GM21447 (cell line): ENCODE measurements around the gene LRRC4C.
"Not testable (repeated sequence)": the region's sequence is repeated elsewhere in the genome, so short reads cannot be mapped to it uniquely, and the experiment has no call there.

ENCODE experiments used
- ATAC-seq: cut with Tn5 transposase; IDR thresholded peaks from one replicate; pipeline ENCODE4 v1.9.1; 2021; ENCODE audit not compliant: unreplicated experiment

Gene LRRC4C

DNA sequence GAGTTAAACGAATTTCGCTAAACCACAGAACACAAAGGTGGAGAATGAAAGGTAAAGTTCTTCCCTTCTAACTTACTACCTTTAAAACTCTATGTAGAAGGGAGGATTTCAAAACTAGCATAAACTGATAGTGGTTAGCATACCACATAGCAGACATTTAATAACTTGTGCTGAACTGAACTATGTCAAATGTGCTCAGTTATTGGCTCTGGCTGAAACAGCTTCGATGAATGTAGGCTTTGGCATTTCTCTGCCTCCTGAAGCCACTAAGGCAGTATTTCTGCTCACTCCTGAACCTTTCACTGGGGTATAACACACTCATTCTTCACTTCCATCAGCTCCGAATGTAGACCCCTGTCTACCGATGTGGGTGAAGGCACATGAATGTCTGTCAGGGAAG, 1188.1 kb downstream of the LRRC4C start:
- no peak for ATAC-seq

DNA sequence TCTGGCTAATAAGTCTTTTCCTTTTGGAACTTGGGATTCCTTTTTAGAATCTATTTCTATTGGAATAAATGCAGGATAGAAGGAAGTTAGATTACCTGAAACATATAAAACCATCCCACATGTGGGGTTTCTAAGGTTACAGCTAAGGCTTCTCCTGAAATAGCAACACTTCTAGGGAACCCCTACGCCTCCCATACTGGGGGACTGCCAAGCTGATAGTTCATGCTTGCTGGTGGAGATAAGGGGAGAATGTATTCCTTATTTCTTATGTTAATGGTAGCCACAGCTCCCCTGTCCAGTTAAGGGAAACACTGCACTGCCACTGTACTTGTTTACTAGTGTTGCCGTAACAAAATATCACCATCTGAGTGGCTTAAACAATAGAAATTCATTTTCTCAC, 1189.6 kb downstream of the LRRC4C start:
- ATAC-seq, result no peak

DNA sequence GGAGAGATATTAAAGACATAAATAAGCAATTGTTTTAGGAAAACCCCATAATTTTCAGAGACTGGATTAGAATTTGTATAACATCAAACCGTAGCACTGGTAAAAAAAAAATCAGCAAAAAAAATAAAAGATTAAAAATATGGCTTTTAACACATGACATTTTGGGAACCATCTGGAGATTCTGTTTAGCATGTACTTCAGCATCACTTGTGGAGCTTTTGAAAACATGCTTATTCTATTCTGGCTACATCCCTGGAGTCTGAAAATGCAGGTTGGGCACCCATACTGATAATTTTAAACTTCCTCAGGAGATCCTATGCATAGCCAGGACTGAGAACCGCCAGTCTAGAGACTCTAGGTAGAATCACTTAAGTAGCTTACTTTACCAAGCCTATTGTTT, 1190.9 kb downstream of the LRRC4C start:
- ATAC-seq, result no peak

DNA sequence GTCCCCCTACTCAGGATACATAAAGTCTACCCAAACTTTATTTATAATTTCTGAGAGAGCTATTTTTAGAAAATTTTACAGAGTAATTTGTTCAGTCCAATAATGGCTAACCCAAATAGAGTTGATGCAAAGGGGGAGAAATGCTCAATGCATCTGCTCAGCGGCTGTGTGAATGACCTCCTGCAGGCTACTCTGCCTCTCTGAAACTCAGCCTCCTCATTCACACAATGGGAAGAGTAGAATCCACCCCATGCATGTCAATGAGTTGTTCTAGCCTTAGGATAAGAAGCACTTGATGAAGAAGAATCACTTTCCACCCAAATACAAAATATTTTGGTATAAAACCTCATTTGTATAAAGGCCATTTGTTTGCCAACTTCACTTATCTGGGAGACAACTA, 1204.0 kb downstream of the LRRC4C start:
- no peak for ATAC-seq

DNA sequence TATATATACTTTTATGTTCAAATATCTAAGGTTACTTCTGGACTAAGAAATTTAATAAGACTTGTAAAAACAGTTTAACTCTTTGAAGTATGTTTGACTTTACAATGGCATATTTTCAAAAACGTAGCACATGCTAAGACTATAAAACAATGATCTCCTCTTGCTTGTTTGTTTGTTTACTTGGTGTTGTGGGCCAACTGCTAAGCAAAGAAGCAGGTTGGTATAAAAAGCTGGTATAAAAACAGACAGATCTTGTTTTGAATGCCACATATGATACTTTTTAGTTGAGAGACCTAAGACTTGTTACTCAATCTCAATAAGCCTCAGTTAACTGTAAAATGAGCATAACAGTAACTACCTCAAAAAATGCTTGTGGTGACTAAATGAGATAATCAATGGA, 1206.3 kb downstream of the LRRC4C start:
- no peak for ATAC-seq

DNA sequence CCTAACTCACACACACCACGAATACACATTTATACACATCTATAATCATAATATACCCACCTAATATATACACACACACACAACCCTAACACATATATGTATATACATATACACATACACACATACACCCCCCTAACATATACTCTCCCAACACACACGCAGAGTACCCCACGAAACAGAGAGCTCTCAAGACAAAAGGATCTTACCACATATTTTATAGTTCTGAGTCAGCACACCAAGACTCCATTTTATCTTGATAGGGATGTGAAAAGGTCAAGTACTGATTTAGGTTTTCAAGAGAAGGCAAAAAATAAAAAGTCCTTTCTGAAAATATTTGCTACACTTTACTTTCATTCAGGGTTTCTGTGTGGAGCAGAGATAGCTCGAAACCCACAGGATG, 1207.2 kb downstream of the LRRC4C start:
- no peak for ATAC-seq

DNA sequence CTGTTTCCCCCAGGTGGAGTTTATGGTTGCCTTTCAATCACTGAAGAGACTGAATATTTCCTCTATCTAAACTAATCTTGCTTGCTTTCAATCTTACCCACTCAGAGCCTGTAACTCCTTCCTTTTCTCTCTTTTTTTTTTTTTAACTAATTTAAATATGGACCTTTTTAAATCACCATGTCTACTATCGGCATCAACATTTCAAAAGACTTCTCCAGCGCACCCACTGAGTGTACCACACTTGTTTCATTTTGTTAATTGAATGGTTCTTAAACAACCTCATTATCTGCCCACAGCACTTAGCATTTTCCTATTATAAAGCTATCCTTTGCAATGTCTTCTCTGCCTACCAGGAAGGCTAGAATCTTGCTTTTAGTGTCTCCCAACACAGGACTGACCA, 1212.5 kb downstream of the LRRC4C start:
- no peak for ATAC-seq

DNA sequence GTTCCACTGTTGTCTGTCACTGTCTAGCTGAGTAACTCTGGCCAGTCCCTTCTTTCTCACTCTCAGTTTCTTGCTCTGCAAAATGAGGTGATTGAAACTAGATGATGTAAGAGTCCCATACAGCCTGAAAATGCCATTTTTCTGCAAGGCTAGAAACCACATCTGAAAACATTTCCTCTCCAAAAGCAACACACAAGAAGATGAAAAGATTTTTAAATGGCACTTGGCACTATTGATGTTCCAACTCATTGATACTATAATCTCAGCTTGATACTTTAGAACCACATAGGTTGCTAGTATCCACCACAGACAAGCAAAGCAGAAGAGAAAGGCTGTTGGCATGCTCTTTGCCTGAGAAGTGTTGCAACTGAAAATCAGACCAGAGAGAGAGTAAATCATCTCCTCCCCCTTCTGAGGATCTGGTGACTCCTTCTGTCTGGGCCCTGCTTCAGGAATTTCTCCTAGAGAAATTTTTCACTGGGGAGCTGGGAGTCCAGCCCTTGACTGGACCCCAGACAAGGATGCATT, 1217.9 kb downstream of the LRRC4C start:
- ATAC-seq, result peak; percentile 97

DNA sequence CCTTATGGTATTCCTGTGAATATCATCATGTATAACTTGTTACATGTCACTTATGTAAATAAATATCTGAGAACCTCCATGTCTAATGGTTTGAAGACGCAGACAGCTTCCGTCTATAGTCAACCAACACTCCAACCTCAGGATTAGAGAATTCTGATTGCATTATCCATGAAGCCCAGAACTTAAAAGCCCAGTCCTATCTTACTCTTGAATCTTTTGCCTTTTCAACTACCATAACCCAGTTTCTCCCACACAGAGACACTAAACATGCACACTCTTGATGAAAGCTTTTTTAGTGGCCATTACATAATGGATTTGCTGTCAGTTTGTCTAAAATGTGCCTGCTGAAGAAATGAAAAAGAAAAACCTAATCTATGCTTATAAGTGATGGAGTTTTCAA, 1219.2 kb downstream of the LRRC4C start:
- ATAC-seq, result no peak

DNA sequence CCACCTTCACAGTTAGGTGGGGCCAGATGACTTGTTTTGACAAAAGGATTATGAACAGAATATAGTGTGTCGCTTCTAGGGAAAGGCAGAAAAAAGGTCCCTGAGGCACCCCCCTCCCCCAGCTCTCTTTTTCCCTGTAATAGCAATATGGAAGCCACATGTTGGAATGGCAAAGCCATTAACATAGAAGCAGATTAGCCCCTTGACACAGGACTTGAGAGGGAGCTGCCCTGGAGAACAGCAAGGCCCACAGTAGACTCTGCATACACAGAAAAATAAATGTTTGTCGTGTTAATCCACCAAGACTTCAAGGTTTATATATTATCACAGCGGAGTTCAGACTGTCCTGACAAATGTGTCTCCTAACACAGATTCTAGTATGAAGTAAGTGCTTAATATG, 1222.9 kb downstream of the LRRC4C start:
- no peak for ATAC-seq

DNA sequence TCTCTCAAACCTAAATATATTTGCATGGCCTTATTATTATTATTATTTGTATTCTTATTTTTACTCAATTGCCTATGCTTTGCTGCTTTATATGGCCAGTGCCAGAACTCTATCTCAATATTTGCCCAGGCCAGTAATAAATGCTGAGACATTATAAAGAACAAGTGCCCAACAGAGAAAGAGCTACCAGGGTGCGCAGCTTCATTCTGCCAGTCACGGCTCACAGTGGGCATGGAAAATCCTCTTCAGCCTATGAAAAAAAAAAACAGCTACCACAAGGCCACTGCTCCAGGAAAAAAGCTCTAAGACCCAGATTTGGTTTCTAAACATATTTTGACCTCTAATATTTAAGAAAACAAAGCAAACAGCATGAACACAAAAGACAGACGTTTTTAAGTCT, 1223.6 kb downstream of the LRRC4C start:
- no peak for ATAC-seq

DNA sequence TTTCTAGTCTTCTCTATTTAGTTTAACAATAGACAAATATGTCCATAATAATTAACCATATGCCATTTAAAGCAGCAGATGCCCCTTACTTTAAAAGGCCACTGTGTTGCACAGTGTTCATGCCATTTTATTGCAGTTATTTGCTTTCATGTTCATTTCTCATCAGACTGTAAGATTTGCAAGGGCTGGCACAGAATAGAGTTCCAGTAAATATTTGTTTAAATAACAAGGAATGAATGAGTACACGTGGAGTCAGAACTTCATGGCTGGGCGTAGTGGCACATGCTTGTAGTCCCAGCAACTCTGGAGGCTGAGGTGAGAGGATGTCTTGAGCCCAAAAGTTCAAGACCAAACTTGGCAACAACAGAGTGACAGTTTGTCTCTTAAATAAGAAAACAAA, 1228.6 kb downstream of the LRRC4C start:
- ATAC-seq, result no peak

DNA sequence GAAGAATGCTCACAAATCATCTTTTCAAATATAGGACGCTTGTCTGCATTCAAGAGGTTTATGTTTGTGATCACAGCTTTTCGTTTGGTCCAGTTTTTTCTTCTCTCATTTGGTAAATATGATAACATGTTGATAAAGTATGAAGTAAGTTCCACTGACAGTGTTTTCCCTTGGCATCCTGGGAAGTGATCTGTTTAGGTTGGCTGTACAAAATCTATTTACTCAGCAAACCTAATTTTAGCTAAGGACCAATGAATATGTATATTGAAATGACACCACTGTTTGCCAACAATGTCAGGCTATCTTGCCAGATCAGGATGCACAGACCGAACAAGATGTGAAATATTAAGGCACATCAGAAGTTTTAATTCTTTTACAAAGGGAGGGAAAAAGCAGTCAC, 1230.8 kb downstream of the LRRC4C start:
- ATAC-seq, result no peak

DNA sequence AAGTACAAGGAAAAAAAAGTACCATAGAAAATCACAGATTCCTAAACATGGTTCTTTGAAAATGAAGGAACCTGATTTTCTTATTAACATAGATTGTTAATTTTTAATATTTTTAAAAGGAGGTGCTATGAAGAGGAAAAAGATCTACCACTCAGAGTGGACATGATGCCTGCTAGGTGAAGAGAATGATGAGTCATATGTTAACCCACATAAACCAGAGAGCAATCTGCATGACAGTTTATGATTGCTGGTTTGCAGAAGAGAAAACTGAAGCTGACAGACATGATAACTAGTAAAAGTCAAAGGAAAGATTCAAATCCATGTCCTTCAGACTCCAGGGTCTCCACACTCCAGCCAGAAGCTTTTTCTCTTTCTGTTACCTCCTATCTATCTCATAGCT, 1231.7 kb downstream of the LRRC4C start:
- no peak for ATAC-seq

DNA sequence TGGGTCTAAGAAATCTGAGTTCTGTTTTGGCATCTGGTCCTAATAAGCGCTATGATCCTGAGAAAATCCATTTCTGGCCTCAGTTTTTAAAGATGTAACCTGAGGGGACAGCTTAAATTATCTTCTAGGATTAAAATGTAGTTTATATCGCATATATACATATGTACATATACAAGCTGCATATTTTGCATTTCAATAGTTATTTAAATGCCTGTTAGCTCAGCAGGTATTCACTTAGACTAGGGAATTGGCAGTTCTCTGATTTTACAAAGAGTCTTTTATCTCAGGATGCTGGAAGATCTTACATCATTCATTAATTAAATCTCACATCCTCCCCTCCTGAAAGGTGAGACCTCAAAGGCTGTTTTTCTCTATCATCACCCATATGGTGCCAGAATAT, 1232.8 kb downstream of the LRRC4C start:
- ATAC-seq, result no peak

DNA sequence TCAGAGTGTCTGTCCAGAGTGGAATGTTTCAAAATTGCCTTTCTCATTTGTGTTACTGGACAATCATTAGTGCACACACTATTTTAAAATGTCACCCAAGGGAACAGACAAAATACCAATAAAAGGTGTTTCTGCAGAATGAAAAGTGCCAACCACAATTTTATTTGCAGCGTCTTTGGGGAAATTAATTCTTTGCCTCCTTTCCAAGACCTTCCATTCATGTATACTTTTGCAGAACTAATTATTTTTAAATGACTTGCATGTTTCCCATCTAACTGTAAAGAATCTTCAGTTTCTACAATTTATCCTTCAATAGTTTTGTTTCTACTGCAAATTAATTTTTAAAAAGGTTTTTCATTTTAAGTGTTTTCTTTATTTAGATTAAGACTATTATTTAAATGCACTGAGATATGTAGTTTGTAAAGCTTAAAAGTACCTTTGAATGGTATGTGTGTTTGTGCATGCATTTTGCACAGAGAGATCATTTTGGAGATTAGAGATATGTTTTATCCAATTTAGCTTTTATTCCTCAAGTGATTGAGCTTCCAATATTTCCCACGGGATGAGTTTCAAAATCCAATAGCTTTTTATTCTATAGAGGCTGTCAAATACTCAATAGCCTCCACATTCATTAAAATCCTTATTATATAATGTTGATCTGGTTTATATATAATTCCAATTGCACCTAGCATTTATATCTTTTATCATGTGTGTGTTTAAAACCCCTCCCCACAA, 1235.7 kb downstream of the LRRC4C start:
- ATAC-seq, result no peak

DNA sequence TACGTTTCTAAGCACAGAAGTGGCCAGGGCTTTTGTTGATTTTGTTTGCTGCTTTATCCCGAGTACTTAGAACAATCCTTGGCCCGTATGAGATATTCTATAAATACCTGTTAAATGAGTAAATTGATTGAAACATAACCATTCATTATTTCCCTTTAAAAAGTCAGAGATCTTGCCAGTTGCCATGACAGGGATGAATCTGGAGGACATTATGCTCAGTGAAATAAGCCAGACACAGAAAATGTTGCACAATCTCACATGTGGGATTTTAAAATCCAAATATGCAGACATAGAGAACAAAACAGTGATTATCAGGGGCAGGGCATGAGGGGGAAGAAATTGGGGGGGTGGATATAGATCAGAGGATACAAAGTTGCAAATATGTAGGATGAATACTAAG, 1240.1 kb downstream of the LRRC4C start:
- no peak for ATAC-seq

DNA sequence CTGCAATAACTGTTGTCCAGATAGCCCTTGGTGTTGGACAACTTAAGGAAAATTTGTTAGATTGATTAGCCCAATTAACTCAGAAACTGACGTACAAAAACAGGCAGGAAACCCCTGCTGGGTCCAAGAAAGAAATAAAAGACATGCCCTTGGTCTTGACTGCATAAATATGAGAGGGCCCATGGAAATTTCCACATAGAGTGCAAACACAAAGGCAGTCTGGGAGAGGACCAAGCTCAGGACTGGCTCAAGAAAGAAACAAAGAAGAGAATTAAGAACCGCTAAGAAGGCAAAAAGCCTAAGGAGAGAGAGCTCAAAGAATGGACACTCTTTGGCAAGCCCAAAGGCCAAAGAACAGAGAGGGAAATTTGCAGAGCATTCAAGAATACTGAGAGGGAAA, 1243.9 kb downstream of the LRRC4C start:
- no peak for ATAC-seq

DNA sequence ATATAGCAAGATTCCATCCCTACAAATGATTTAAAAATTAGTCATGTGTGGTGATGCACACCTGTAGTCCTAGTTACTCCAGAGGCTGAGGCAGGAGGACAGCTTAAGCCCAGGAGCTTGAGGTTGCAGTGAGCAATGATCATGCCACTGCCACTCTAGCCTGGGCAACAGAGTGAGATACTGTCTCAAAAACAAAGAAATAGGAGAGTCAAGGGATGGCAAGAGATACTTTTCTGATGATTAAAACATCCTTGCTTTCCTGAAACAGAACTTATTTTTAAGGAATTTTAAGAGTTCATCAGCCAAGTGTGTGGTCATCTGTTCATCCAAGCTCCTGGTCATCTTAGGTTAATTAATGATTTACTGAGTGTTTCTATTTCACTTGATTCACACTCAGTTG, 1252.0 kb downstream of the LRRC4C start:
- ATAC-seq, result no peak

DNA sequence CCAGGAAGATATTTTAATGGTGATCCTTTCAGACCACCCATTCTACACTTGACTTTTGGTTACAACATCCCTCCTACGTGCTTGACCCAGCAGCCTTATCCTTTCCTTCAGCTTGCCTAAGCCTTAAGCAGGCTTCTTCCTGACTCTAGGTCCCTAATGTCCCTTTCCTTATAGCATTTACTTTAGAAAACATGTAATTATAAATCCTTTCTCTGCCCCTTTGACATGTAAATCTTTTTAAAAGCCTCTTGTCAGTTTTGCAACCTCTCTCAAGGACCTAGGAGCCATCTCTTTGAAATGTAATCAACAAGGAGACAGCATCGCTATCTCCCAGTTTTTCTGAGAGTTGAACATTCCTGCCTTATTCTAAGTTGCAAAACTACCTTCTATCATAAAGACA, 1255.2 kb downstream of the LRRC4C start:
- ATAC-seq, result no peak

DNA sequence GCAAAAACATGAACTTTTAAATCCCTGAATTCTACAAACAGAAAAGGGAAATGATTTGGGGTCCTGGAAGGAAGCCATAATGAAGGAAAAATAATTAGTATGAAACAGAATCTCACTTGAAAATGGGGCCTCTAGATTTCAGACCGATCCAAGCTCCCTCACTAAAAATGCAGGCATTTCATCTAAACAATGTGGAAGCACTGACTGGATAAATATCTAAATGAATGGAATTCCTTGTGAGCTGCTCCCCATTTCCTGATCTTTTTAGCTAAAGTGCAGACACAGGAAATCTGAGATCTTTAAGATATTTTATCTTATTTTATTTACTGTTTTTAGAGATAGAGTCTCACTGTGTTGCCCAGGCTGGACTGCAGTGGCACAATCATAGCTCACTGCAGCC, 1255.8 kb downstream of the LRRC4C start:
- no peak for ATAC-seq

DNA sequence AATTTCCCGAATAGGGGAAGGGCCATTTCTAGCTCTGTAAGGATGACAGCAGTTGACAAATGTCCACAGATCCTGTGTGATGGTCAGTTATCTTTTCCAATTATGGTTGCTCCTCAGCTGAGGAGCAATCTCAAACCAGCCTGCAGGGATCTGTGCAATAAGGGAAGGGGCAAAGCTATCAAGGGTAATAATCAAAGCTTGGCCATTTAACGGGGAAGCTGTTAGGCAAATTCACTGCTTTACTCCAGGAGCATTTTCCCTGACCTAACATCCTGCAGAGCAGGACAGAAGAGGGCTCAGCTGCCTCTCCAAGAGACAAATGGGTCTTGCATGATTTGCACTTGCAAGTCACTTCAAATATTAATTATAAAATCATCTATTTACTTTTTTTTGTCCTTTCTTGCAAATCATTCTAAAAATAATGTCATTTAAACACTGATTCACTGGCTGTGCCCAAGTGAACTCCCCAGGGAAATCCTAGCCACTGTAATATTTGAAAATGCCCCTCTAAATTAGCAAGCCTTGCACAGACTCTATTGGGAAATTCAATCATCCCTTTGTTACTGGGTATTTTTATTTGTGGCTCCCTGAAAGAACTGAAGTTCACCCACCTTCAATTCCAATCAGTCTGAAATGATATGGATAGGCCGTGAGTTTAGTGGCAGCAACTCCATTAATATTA, 1256.7 kb downstream of the LRRC4C start:
- ATAC-seq, result no peak

DNA sequence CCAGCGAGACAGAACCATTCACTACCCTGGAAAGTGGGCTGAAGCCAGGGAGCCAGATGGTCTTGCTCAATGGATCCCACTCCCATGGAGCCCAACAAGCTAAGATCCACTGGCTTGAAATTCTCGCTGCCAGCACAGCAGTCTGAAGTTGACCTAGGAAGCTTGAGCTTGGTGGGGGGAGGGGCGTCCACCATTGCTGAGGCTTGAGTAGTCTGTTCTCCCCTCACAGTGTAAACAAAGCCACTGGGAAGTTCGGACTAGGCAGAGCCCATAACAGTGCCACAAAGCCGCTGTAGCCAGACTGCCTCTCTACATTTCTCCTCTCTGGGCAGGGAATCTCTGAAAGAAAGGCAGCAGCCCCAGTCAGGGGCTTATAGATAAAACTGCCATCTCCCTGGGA, 1266.9 kb downstream of the LRRC4C start:
- ATAC-seq, result not testable (repeated sequence)
